SJCRH30 (cell line): Measurements from ENCODE around the gene EXOC2. TPM values are rescaled to one million over a fixed set of nuclear protein-coding genes. Genes with fewer than 3 reads are reported as not detected.
"Not testable (repeated sequence)": the region's sequence is repeated elsewhere in the genome, so short reads cannot be mapped to it uniquely, and the experiment has no call there.

Experiments used
- DNase-seq, 2 experiments: peaks; one replicate each; pipeline ENCODE4 v3.0.0-alpha.2; 2015 to 2020
- H3K27ac ChIP-seq: fragments of 250-450 bp; sonication (Bioruptor Pico); 2 replicates; pipeline ENCODE4 v1.5.1; 2020; ENCODE audit warnings: mild to moderate bottlenecking, moderate library complexity
- H3K27me3 ChIP-seq: fragments of 250-450 bp; sonication (Bioruptor Pico); 2 replicates; pipeline ENCODE4 v1.5.1; 2020; ENCODE audit warnings: mild to moderate bottlenecking, moderate library complexity
- H3K36me3 ChIP-seq: fragments of 250-450 bp; sonication (Bioruptor Pico); 2 replicates; pipeline ENCODE4 v1.5.1; 2020; ENCODE audit warnings: mild to moderate bottlenecking, moderate library complexity
- H3K4me1 ChIP-seq: fragments of 250-450 bp; sonication (Bioruptor Pico); 2 replicates; pipeline ENCODE4 v1.5.1; 2020; ENCODE audit warnings: mild to moderate bottlenecking, moderate library complexity
- H3K4me3 ChIP-seq: fragments of 250-450 bp; sonication (Bioruptor Pico); 2 replicates; pipeline ENCODE4 v1.5.1; 2020; ENCODE audit warnings: mild to moderate bottlenecking, moderate library complexity
- H3K9me3 ChIP-seq: fragments of 250-450 bp; sonication (Bioruptor Pico); replicated peaks from 2 replicates; pipeline ENCODE4 v1.5.1; 2020; ENCODE audit warnings: mild to moderate bottlenecking, moderate library complexity
- total RNA-seq: library from RNA; depleted of rRNA; stranded (reverse); fragments of >200 nt; shearing (Covaris generic); gene quantifications from 2 replicates; pipeline ENCODE4 v1.2.3, GENCODE V29; 2014

EXOC2 gene
- total RNA-seq, 1 experiment from 2014 or later = 22.3 TPM

DNA sequence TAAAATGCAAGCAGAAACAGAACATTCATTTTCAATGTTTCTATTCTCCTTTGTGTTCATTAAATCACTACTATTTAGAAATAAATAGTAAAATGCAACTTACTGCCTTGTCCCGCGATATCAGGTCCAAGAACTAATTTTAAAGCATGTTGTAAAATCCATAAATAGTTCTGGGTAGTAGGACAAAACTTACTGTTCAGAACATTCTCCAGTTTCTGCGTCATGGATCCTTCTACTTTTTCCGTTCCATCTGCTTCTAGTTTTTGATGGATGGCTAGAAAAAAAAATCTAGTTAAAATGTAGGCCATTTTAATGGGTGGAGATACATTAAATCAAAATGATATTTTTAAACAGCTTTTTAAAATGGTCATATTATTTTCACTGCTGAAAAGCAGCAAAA is 83.0 kb downstream of the EXOC2 start:
- Histone ChIP-seq H3K27me3 (no peaks in the 10 kb centered on the region), H3K36me3 (no peaks in the 10 kb centered on the region), H3K9me3 (no peaks in the 10 kb centered on the region), H3K27ac (no peak overlapping the region), H3K4me3 (no peak overlapping the region), H3K4me1 (no peaks in the 10 kb centered on the region)
- no peak for DNase-seq

DNA sequence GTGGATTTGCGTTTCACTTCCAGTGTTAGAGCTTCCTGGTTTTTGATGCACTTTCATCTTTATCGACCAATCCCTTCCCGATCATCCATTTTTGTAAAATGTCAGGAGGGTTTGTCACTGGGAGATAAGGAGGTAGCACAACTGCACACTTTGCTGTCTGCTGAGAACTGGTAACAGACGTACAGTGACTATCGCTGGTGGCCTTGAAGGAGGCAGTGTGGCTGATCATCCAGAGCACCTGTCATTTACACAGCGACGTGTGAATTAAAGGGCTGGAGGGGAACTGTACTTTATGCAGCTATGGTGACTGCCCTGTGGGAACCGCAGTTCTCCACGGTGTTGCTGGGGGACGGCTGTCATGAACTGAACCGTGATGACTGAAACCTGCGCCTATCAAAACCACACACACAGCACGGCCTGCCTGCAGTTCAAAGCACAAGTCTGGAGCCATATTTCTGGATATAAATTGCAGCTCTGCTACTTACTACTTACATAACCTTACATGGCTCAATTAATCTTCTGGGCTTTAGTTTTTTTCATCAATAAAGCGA is 86.0 kb downstream of the EXOC2 start:
- Histone ChIP-seq H3K4me1 (no peaks in the 10 kb centered on the region), H3K27me3 (no peaks in the 10 kb centered on the region), H3K4me3 (no peak overlapping the region), H3K36me3 (no peaks in the 10 kb centered on the region), H3K9me3 (no peaks in the 10 kb centered on the region), H3K27ac (no peak overlapping the region)
- no peak for DNase-seq

DNA sequence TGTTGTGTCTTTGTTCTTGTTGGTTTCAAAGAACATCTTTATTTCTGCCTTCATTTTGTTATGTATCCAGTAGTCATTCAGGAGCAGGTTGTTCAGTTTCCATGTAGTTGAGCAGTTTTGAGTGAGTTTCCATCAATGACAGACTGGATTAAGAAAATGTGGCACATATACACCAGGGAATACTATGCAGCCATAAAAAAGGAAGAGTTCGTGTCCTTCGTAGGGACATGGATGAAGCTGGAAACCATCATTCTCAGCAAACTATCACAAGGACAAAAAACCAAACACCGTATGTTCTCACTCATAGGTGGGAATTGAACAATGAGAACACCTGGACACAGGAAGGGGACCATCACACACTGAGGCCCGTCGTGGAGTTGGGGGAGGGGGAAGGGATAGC is 87.0 kb downstream of the EXOC2 start:
- H3K4me3 ChIP-seq, DNase-seq, H3K4me1 ChIP-seq, H3K36me3 ChIP-seq, H3K27ac ChIP-seq, H3K27me3 ChIP-seq, H3K9me3 ChIP-seq: not testable (repeated sequence)

DNA sequence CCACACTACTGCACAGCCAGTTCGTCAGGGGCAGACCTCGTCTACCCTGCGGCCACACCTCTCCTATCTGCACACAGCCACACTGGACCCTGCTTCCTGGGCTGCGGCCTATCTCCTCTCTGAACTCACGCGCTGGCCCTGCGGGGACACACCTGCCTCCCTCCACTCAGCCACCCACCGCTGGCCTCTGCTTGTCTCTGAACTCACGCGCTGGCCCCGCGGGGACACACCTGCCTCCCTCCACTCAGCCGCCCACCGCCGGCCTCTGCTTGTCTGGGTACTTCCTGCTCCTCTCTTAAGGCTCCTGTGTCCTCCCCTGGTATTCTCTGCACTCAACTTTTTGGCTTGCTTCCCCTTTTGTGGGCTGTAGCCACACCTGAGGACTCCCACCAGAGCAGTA is 88.4 kb downstream of the EXOC2 start:
- Histone ChIP-seq H3K9me3 (no peaks in the 10 kb centered on the region), H3K4me3 (no peak overlapping the region), H3K27ac (no peak overlapping the region), H3K36me3 (no peaks in the 10 kb centered on the region), H3K4me1 (no peaks in the 10 kb centered on the region), H3K27me3 (no peaks in the 10 kb centered on the region)
- no peak for DNase-seq

DNA sequence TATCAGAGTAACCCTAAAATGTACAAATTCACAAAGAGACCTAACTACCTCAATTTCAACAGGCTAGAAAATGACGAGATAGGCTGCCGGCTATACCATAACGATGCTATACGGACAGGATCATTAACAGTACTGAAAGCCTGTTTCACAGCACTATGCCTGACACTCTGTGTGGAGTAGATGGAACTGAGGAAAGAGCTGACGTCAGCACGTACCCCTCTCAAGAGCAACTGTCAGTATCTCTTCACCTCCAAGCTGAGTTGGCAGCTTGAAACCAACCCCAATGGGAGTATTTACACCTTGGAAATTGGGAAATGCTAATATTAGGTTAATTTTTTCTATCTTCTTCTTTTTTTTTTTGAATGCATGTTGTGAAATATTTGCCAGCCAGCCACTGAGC is 89.7 kb downstream of the EXOC2 start:
- H3K27me3 ChIP-seq = no peaks in the 10 kb centered on the region
- H3K27ac ChIP-seq = no peak overlapping the region
- H3K36me3 ChIP-seq = no peaks in the 10 kb centered on the region
- H3K4me3 ChIP-seq = no peak overlapping the region
- no peak for DNase-seq
- H3K4me1 ChIP-seq = no peaks in the 10 kb centered on the region
- H3K9me3 ChIP-seq = no peaks in the 10 kb centered on the region

DNA sequence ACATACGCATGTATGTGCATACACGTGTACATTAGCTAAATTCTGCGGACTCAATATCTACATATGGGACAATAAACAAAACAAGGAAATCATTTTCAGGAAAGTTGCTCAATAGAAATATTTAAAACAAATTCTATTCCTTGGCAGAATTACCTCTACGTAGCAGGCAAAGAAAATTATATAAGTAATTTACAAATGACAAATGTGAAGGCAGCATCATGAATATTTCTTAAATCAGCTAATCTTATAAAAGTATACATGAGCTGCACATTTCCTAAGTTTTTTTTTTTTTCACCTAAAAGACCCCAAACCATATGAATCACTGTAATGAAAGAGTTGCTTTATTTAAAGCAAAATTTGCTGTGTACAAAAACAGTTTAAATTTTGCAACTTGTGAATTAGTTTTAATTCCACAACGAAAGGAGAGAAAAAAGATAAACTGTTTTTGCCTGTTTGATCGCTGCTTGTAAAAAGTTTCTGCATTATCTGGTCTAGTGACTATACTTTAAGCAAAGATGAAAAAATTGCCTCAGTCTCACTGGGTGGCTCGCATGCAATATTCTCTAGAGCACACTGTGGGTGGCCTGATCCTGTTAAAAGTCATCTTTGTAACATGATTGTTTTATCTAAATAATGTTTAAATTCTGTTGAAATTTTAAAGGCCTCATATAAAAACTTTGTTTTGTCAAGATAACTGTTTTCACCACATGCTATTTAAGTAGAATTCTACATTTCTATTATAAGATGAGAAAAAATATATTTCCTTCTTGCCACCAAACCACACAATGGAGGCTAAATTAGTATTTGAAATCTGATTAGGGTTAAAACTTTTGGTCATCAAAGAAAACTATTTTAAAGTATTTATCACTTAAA is 93.1 kb downstream of the EXOC2 start:
- Histone ChIP-seq H3K36me3 (no peaks in the 10 kb centered on the region), H3K4me1 (no peaks in the 10 kb centered on the region), H3K4me3 (no peak overlapping the region), H3K27me3 (no peaks in the 10 kb centered on the region), H3K9me3 (no peaks in the 10 kb centered on the region), H3K27ac (no peak overlapping the region; the same call in 1 of the 2 replicates)
- peak in 1 of 2 experiments; percentile 30 for DNase-seq

DNA sequence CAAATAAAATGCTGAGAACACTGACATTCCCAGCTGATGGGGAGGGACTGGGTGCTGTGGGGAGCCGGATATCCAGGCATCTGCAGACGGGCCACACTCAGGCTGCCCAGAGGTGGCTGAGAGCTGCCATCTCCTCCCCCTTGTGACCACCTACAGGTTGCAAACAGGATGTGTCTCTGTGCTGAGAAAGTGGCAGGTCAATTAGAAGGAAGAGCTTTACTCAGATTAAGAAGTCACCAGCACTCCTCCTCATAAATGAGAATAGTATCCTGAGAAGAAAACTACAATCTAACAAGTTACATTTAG is 99.1 kb downstream of the EXOC2 start:
- H3K4me1 ChIP-seq = no peaks in the 10 kb centered on the region
- H3K27me3 ChIP-seq = no peaks in the 10 kb centered on the region
- no peaks in the 10 kb centered on the region for H3K36me3 ChIP-seq
- DNase-seq = no peak
- H3K27ac ChIP-seq = no peak overlapping the region
- no peak overlapping the region for H3K4me3 ChIP-seq
- H3K9me3 ChIP-seq = no peaks in the 10 kb centered on the region

DNA sequence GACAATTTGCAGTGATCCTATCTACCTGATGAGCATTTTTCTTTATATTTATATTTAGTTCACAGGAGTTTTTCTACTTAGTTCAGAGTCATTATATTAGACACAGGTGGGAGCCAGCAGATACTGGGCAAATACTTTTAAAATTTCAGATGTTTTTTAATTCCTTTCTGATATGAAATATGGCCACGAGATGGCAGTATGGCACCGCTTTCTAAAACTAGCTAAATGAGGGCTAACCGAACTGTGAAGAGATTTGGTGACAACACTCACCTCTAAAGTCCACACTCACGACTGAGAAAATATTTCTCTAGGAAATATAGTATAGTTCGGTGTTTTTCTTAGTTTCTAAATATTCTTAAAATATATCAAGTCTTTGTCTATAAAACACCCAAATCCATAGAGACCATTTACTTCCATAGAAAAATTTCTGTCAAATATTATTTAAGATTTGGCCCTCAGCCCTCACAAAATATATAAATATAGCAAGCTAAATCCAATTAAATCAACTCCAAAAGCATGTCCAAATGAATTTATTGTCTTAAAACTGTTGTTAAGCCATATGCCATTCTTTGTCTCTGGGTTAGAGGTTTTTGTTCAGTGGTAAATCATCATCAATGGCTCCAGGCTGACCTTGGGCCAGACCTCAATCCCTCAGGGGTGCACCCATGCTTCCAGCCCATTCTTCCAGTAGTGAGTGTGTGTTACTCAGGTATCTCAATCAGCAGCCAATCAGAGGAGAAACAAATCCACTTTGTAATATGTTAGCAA is 99.6 kb downstream of the EXOC2 start:
- DNase-seq = peak; percentile 12 to 65
- Histone ChIP-seq H3K4me1 (no peaks in the 10 kb centered on the region), H3K4me3 (no peak overlapping the region), H3K27ac (no peak overlapping the region), H3K36me3 (no peaks in the 10 kb centered on the region), H3K27me3 (no peaks in the 10 kb centered on the region), H3K9me3 (no peaks in the 10 kb centered on the region)

DNA sequence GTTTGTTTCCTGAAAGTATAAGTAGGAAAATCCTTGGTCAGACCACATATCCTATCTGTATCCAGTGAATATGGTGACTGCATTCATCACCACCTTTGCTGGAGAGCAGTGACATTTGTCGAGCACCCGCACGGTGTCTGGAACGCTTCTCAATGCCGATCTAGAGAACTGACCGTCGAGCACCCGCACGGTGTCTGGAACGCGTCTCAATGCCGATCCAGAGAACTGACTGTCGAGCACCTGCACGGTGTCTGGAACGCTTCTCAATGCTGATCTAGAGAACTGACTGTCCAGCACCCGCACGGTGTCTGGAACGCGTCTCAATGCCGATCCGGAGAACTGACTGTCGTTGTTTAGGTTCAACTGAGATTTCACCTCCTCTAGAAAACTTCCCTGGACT is 103.8 kb downstream of the EXOC2 start:
- Histone ChIP-seq H3K27me3 (no peaks in the 10 kb centered on the region), H3K4me3 (no peak overlapping the region), H3K9me3 (no peaks in the 10 kb centered on the region), H3K4me1 (no peaks in the 10 kb centered on the region), H3K36me3 (no peaks in the 10 kb centered on the region), H3K27ac (no peak overlapping the region)
- DNase-seq = no peak

DNA sequence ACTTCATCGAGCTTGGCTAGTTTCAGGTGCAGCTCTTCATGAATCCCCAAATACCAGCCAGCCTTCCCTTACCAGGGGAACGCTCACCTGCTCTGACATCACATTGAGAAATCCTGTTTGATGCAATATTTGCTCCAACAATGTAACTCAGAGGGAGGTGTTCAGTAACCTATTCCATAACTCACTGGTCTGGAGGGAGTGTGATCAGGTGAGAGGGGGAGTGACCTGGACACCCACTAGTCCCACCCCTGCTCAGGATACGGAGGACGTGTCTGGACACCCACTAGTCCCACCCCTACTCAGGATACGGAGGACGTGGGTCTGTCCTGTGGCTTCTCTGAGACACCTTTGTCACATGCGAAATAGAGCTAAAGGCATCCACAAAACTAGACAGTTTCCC is 106.4 kb downstream of the EXOC2 start:
- DNase-seq = no peak
- Histone ChIP-seq H3K9me3 (no peaks in the 10 kb centered on the region), H3K27me3 (no peaks in the 10 kb centered on the region), H3K4me1 (peaks cover 9% of the 10 kb centered on the region), H3K36me3 (no peaks in the 10 kb centered on the region), H3K27ac (no peak overlapping the region), H3K4me3 (no peak overlapping the region)

DNA sequence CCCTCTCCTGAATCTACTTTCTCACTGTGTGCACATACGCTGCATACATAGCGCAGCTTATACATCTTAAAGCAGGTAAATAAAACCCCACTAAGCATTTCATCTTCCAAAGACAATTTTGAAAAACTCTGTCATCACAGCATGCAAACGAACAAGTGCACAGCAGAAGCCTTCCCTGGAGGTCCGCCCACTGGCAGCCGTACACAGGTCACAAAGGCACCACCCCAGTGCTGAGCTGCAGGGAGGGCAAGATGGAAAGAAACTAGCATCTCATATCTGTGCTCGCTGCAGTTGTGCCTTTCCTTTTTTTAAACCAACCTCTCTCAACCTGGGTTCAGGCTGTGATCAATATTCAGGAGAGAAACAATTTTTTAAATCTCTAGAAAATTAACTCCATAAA is 109.3 kb downstream of the EXOC2 start:
- H3K36me3 ChIP-seq = no peaks in the 10 kb centered on the region
- no peaks in the 10 kb centered on the region for H3K9me3 ChIP-seq
- H3K27ac ChIP-seq = no peak overlapping the region
- no peak overlapping the region for H3K4me3 ChIP-seq
- no peaks in the 10 kb centered on the region for H3K27me3 ChIP-seq
- peaks cover 9% of the 10 kb centered on the region for H3K4me1 ChIP-seq
- DNase-seq = peak in 1 of 2 experiments; percentile 6

DNA sequence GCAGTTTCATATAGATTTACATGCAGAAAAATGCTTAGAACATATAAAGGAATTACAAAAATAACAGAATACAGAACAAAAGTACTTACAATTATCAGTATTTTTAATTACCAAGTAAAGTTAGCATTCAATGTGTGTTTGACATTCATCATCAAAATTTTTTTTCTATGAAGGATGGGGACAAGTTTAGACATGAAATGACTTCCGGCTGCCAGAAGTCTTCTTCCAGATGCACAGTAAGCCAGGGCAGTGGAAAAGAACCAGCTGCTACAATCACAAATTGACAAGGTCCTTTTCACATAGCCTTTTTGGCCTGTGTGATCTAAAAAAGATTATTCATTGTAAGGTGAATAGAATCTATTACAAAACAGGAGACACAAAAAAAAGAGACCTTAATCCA is 109.8 kb downstream of the EXOC2 start:
- Histone ChIP-seq H3K27ac (no peak overlapping the region), H3K36me3 (no peaks in the 10 kb centered on the region), H3K4me1 (peaks cover 9% of the 10 kb centered on the region), H3K27me3 (no peaks in the 10 kb centered on the region), H3K9me3 (no peaks in the 10 kb centered on the region), H3K4me3 (no peak overlapping the region)
- DNase-seq = peak in 1 of 2 experiments; percentile 16

DNA sequence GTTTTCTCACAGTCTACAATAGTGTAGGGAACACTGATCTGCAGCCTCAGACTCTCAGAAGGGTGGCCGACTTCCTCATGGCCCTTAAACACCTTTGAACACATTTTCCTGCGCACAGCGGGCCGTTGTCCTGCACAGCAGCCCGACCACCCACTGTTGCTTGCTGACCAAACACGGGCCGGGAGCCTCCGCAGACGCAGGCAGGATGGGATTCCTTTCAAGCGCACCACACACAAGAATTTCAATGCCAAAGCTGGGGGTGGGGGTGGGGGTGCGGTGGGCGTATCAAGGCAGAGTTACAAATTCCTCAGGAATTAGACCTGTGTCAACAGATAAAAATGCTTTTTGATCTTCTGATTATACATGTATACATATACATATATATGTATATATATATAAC is 110.6 kb downstream of the EXOC2 start:
- Histone ChIP-seq H3K9me3 (no peaks in the 10 kb centered on the region), H3K27me3 (no peaks in the 10 kb centered on the region), H3K36me3 (no peaks in the 10 kb centered on the region), H3K4me1 (peaks cover 9% of the 10 kb centered on the region), H3K4me3 (no peak overlapping the region), H3K27ac (no peak overlapping the region; the same call in 1 of the 2 replicates)
- DNase-seq = peak; percentile 46 to 49

DNA sequence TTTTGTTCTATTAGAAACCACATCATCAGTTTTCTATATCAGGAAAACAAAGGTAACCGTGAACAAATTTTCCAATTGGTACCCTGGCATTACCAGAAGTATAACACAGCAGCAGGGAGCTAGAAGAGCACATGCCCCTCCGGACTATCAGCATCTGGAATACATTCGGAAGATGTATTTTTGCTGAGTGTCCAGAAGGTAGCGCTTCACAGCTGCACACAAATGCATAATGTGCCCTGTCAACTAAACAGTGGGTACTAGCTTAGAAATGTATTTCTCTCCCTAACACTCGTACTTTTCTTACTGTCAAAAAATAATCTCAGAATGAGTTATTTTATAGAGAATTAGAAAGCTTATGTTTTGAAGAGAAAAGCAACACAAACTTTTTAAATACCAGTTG is 113.6 kb downstream of the EXOC2 start:
- Histone ChIP-seq H3K4me3 (no peak overlapping the region), H3K27ac (no peak overlapping the region), H3K27me3 (no peaks in the 10 kb centered on the region), H3K36me3 (no peaks in the 10 kb centered on the region), H3K9me3 (no peaks in the 10 kb centered on the region), H3K4me1 (peaks cover 9% of the 10 kb centered on the region)
- DNase-seq = peak in 1 of 2 experiments; percentile 22

DNA sequence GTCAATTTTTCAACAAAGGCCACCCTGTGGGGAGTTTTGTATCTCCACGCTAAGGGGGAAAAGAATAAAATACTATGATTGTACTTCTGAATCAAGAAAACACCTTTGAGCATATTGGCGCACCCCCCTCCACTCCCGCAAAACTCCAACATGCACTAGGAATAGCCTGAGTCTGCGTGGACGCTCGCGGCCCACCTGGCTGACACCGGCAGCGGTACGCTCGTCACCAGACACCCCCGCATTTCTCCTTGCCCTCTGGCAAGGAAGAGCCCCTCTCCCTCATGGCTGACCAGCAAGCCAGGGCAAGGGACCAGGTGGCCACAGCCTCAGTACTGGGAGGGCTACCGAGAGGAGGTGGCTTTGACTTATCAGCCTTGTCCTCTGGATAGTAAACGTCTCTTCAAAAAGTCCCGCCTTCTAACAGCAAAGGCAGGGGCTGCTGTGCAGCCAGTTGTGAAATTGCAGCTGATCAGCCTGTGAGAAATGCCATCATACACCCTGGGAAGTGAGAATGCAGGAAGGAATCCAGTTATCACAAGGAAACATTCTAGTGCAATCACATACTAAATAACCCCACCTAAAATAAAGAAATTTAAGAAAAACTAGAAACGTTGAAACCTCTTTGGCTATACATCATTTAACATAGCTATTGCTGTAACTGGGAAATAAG is 120.2 kb downstream of the EXOC2 start:
- DNase-seq = no peak
- Histone ChIP-seq H3K9me3 (no peaks in the 10 kb centered on the region), H3K27me3 (no peaks in the 10 kb centered on the region), H3K4me3 (no peak overlapping the region), H3K27ac (no peak overlapping the region), H3K36me3 (no peaks in the 10 kb centered on the region), H3K4me1 (no peaks in the 10 kb centered on the region)
